HepG2 (cell line): ENCODE results near the gene GALNTL6. TPM values are rescaled to one million over a fixed set of nuclear protein-coding genes. Genes with fewer than 3 reads are reported as not detected.

Experiments used
- ATAC-seq: fragments of 200-7000 bp; cut with Tn5 transposase; 3 replicates; pipeline ENCODE4 v1.9.1; 2020; ENCODE audit warnings: mild to moderate bottlenecking, moderate library complexity
- BruUV-seq: library from RNA; stranded (reverse); fragments of 400-500 nt; replicated peaks from 2 replicates; lab custom pipeline; 2021; lab: Mats Ljungman, UMichigan
- CTCF ChIA-PET: fragments of 300-600 bp; formaldehyde crosslinking; extraction: SDS; loops from one replicate; lab custom pipeline; 2021; ENCODE audit warnings: low total read pairs, inconsistent platforms, low intra/inter-chr PET ratio; lab: Yijun Ruan, JAX
- POLR2A ChIA-PET: fragments of 350-600 bp; sonication (Branson Sonifier 250); formaldehyde crosslinking; loops from one replicate; lab custom pipeline; 2020; ENCODE audit warnings: antibody characterized with exemption, inconsistent platforms; lab: Yijun Ruan, JAX
- DNase-seq: peaks from one replicate; pipeline ENCODE4 v3.0.0-alpha.2; 2015; ENCODE audit warnings: low spot score
- FAIRE-seq: peaks from 3 replicates; lab custom pipeline; 2011; peaks lifted over from hg19 to GRCh38; lab: Jason Lieb, UNC
- H2AFZ ChIP-seq: one replicate; pipeline ENCODE4 v1.6.1; 2011; ENCODE audit warnings: low read length, inconsistent platforms
- H3K27ac ChIP-seq: fragments of 300-600 bp; 3 replicates; pipeline ENCODE4 v1.8.0; 2011; ENCODE audit warnings: mixed run types, mild to moderate bottlenecking, mixed read lengths, low read length, inconsistent platforms; ENCODE audit not compliant: insufficient read depth; ENCODE audit errors: extremely low read length
- H3K27me3 ChIP-seq, 2 experiments: fragments of 200-600 bp in 1 of 2; 2 replicates in 1 of 2; 3 replicates in 1 of 2; pipeline versions ENCODE4 v1.6.0 to v1.8.0; 2011; ENCODE audit warnings: low read length in 2 of 2, mild to moderate bottlenecking in 2 of 2, moderate library complexity in 2 of 2, inconsistent platforms in 1 of 2; ENCODE audit not compliant: insufficient read depth in 2 of 2, control insufficient read depth in 1 of 2
- H3K36me3 ChIP-seq, 2 experiments: fragments of 200-600 bp in 1 of 2; replicated peaks in 1 of 2; 2 replicates in 1 of 2; 3 replicates in 1 of 2; pipeline versions ENCODE4 v1.5.1 to v1.8.0; 2011; ENCODE audit warnings: low read length in 2 of 2, inconsistent platforms in 1 of 2; ENCODE audit not compliant: insufficient read depth in 2 of 2, control insufficient read depth in 1 of 2
- H3K4me1 ChIP-seq: 2 replicates; pipeline ENCODE4 v1.5.1; 2012; ENCODE audit warnings: low read length, inconsistent platforms; ENCODE audit not compliant: insufficient read depth
- H3K4me2 ChIP-seq: 2 replicates; pipeline ENCODE4 v1.6.0; 2011; ENCODE audit warnings: low read depth, low read length, inconsistent platforms
- H3K4me3 ChIP-seq, 3 experiments: fragments of 200-600 bp in 1 of 3; sonication (generic), shearing (Covaris generic) in 1 of 3; replicated peaks in 1 of 3; 2 replicates each; pipeline ENCODE4 v1.5.1; 2011 to 2016; ENCODE audit warnings: low read length in 3 of 3, inconsistent platforms in 2 of 3, low read depth in 2 of 3, mild to moderate bottlenecking in 2 of 3, control low read depth in 1 of 3, mixed read lengths in 1 of 3; ENCODE audit not compliant: insufficient read depth in 1 of 3
- H3K79me2 ChIP-seq: one replicate; pipeline ENCODE4 v1.6.1; 2011; ENCODE audit warnings: low read length, inconsistent platforms; ENCODE audit not compliant: insufficient read depth
- H3K9ac ChIP-seq: 2 replicates; pipeline ENCODE4 v1.6.0; 2011; ENCODE audit warnings: mild to moderate bottlenecking, low read depth, low read length, inconsistent platforms; ENCODE audit not compliant: insufficient read depth
- H3K9me3 ChIP-seq: 2 replicates; pipeline ENCODE4 v1.5.1; 2012; ENCODE audit warnings: mild to moderate bottlenecking, low read length
- H4K20me1 ChIP-seq: 2 replicates; pipeline ENCODE4 v1.6.0; 2011; ENCODE audit warnings: inconsistent platforms, mild to moderate bottlenecking, low read length, moderate library complexity; ENCODE audit not compliant: insufficient read depth
- ATAD3A ChIP-seq: sonication (generic); formaldehyde crosslinking; IDR thresholded peaks from 2 replicates; pipeline ENCODE4 v1.4.0; 2020; ENCODE audit warnings: missing genetic modification reagents
- KMT2A ChIP-seq: sonication (generic); formaldehyde crosslinking; IDR thresholded peaks from 2 replicates; pipeline ENCODE4 v1.4.0; 2020; ENCODE audit warnings: missing genetic modification reagents
- MXD4 ChIP-seq: IDR thresholded peaks from 2 replicates; pipeline ENCODE4 v1.6.1; 2016; ENCODE audit warnings: mild to moderate bottlenecking, missing biosample characterization, missing genetic modification reagents
- NONO ChIP-seq, 2 experiments: fragments of 450-650 bp in 1 of 2; sonication (generic) in 1 of 2; formaldehyde crosslinking in 1 of 2; IDR thresholded peaks in 1 of 2; conservative IDR thresholded peaks in 1 of 2; 2 replicates each; pipeline versions ENCODE4 v1.6.1 to v1.8.0; 2017 to 2022; ENCODE audit warnings: mild to moderate bottlenecking in 1 of 2, missing genetic modification reagents in 1 of 2, moderate library complexity in 1 of 2
- SPEN ChIP-seq: sonication (generic); formaldehyde crosslinking; IDR thresholded peaks from 2 replicates; pipeline ENCODE4 v1.5.1; 2020; ENCODE audit warnings: low read depth, mild to moderate bottlenecking, missing genetic modification reagents
- TCF7 ChIP-seq: sonication (generic); IDR thresholded peaks from 2 replicates; pipeline ENCODE4 v1.6.1; 2016; ENCODE audit warnings: antibody characterized with exemption, low read depth
- TCF7L2 ChIP-seq: IDR thresholded peaks from 2 replicates; pipeline ENCODE4 v1.6.1; 2011; ENCODE audit warnings: mild to moderate bottlenecking, low read depth, low read length, moderate library complexity
- ZBTB21 ChIP-seq: sonication (generic); formaldehyde crosslinking; IDR thresholded peaks from 2 replicates; pipeline ENCODE4 v1.4.0; 2020; ENCODE audit warnings: missing genetic modification reagents
- ZNF274 ChIP-seq: sonication (generic); formaldehyde crosslinking; IDR thresholded peaks from 2 replicates; pipeline ENCODE4 v1.5.1; 2020; ENCODE audit warnings: mild to moderate bottlenecking, missing genetic modification reagents
- ZNF276 ChIP-seq: sonication (generic); formaldehyde crosslinking; IDR thresholded peaks from 2 replicates; pipeline ENCODE4 v1.4.0; 2020; ENCODE audit warnings: mild to moderate bottlenecking, low read depth, missing genetic modification reagents
- ZNF292 ChIP-seq: sonication (generic); formaldehyde crosslinking; IDR thresholded peaks from 2 replicates; pipeline ENCODE4 v1.8.1; 2022; ENCODE audit warnings: mild to moderate bottlenecking, low read depth, missing genetic modification reagents, borderline replicate concordance
- ZNF296 ChIP-seq: sonication (generic); formaldehyde crosslinking; conservative IDR thresholded peaks from 2 replicates; pipeline ENCODE4 v1.5.0; 2020; ENCODE audit warnings: mild to moderate bottlenecking, missing genetic modification reagents
- ZNF33B ChIP-seq: sonication (generic); formaldehyde crosslinking; IDR thresholded peaks from 2 replicates; pipeline ENCODE4 v1.5.1; 2020; ENCODE audit warnings: mild to moderate bottlenecking, missing genetic modification reagents
- WGBS: methylation state at CpG from one replicate; pipeline ENCODE4 v1.1.6; 2017; ENCODE audit warnings: low lambda C conversion rate; 5-methylcytosine and 5-hydroxymethylcytosine counted together
- in situ Hi-C: cut with HindIII; loops from 2 replicates; pipeline ENCODE4 v1.10.0; 2017; ENCODE audit warnings: low pct_unique_long_range_greater_than_20kb; ENCODE audit not compliant: extremely low pct_ligation_motif_present
- intact Hi-C: fragments of 100-400 bp; cut with micrococcal nuclease; formaldehyde crosslinking; loops from one replicate; pipeline ENCODE4 v1.10.0; 2022; ENCODE audit not compliant: unreplicated experiment
- polyA plus RNA-seq, 8 experiments: library from polyadenylated mRNA; depleted of rRNA in 3 of 8; stranded (reverse) in 7 of 8; unstranded in 1 of 8; fragments of >200 nt; fragmentation: Illumina TruSeq in 4 of 8; extraction: Trizol in 4 of 8; gene quantifications; 2 replicates each; pipeline versions ENCODE4 v1.2.1 to v1.2.3, GENCODE V29; 2011 to 2016; ENCODE audit warnings: low read depth in 4 of 8, missing spikeins in 1 of 8, mixed read lengths in 1 of 8; ENCODE audit not compliant: insufficient read depth in 1 of 8
- total RNA-seq, 5 experiments: library from RNA; depleted of rRNA; stranded (reverse); fragments of >200 nt; fragmentation: Illumina TruSeq; extraction: Trizol; gene quantifications; 2 replicates each; pipeline ENCODE4 v1.2.3, GENCODE V29; 2016; ENCODE audit warnings: low read depth in 1 of 5
- TF ChIP-seq, protein P1 (sequence below): sonication (generic); formaldehyde crosslinking; IDR thresholded peaks from 2 replicates; pipeline ENCODE4 v1.9.0; 2021; ENCODE audit warnings: missing genetic modification reagents, borderline replicate concordance
- TF ChIP-seq, protein P2 (sequence below): IDR thresholded peaks from 2 replicates; pipeline ENCODE4 v1.6.1; 2012; ENCODE audit warnings: low read depth, low read length, improper control_type of control experiment

GALNTL6 gene
- total and polyA plus RNA-seq, 2 of the 13 experiments (the other 11 are each of a cell fraction or from before 2014, with no cell fraction given) = not detected

DNA sequence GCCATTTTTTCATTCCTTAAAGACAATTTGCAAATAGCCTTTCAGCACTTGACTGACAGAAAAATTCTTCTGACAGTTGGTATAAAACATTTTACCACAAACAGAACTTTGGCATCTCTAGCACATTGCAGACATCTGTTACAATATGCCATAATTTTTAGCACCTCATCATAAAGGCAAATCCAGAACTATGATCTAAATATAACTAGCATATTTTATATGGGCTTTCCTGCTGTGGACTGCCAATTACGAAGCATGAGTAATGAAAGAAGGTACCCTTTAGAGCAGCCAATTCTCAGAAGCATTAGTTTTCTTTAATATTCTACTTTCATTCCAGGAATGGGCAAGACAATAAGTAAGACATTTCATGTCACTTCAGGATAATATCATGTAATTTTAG lies 708.0 kb downstream of the GALNTL6 start:
- POLR2A ChIA-PET = no interaction called here
- H3K4me1 ChIP-seq = no peaks in the 10 kb centered on the region
- BruUV-seq = no TSS peak
- in situ Hi-C loops = no loop called here
- H3K9me3 ChIP-seq = no peaks in the 10 kb centered on the region
- H3K9ac ChIP-seq = no peak overlapping the region
- FAIRE-seq = no peak
- H3K79me2 ChIP-seq = no peaks in the 10 kb centered on the region
- CTCF ChIA-PET = no interaction called here
- no peak for TF ChIP-seq ZNF274
- TF ChIP-seq ATAD3A (CRISPR knock-in tag) = no peak
- TF ChIP-seq TCF7 = no peak
- TF ChIP-seq KMT2A (CRISPR knock-in tag) = no peak
- TF ChIP-seq, protein P1, sequence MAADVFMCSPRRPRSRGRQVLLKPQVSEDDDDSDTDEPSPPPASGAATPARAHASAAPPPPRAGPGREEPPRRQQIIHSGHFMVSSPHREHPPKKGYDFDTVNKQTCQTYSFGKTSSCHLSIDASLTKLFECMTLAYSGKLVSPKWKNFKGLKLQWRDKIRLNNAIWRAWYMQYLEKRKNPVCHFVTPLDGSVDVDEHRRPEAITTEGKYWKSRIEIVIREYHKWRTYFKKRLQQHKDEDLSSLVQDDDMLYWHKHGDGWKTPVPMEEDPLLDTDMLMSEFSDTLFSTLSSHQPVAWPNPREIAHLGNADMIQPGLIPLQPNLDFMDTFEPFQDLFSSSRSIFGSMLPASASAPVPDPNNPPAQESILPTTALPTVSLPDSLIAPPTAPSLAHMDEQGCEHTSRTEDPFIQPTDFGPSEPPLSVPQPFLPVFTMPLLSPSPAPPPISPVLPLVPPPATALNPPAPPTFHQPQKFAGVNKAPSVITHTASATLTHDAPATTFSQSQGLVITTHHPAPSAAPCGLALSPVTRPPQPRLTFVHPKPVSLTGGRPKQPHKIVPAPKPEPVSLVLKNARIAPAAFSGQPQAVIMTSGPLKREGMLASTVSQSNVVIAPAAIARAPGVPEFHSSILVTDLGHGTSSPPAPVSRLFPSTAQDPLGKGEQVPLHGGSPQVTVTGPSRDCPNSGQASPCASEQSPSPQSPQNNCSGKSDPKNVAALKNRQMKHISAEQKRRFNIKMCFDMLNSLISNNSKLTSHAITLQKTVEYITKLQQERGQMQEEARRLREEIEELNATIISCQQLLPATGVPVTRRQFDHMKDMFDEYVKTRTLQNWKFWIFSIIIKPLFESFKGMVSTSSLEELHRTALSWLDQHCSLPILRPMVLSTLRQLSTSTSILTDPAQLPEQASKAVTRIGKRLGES (CRISPR knock-in tag) = no peak
- TF ChIP-seq MXD4 = no peak
- TF ChIP-seq NONO (IDR thresholded peaks at IDR 0.05) = no peak
- no peak for TF ChIP-seq NONO (CRISPR knock-in tag; conservative IDR thresholded peaks at IDR 0.05)
- no peak for TF ChIP-seq ZNF292 (CRISPR knock-in tag)
- no peak for TF ChIP-seq ZNF33B (CRISPR knock-in tag)
- TF ChIP-seq ZNF276 (CRISPR knock-in tag) = no peak
- no peak for TF ChIP-seq ZNF296
- TF ChIP-seq SPEN = no peak
- no peak for TF ChIP-seq TCF7L2
- TF ChIP-seq, protein P2, sequence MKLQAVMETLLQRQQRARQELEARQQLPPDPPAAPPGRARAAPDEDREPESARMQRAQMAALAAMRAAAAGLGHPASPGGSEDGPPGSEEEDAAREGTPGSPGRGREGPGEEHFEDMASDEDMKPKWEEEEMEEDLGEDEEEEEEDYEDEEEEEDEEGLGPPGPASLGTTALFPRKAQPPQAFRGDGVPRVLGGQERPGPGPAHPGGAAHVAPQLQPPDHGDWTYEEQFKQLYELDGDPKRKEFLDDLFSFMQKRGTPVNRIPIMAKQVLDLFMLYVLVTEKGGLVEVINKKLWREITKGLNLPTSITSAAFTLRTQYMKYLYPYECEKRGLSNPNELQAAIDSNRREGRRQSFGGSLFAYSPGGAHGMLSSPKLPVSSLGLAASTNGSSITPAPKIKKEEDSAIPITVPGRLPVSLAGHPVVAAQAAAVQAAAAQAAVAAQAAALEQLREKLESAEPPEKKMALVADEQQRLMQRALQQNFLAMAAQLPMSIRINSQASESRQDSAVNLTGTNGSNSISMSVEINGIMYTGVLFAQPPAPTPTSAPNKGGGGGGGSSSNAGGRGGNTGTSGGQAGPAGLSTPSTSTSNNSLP = no peak
- no peak for TF ChIP-seq ZBTB21
- no peaks in the 10 kb centered on the region for H4K20me1 ChIP-seq
- no peaks in the 10 kb centered on the region for H3K36me3 ChIP-seq
- H3K27me3 ChIP-seq = no peaks in the 10 kb centered on the region
- ATAC-seq = no peak
- intact Hi-C loops = no loop called here
- no peak overlapping the region for H3K4me2 ChIP-seq
- no peak overlapping the region for H2AFZ ChIP-seq
- no peak for DNase-seq
- no peak overlapping the region for H3K4me3 ChIP-seq
- WGBS = 18% methylated on average over 1 of the region's 1 CpG
- H3K27ac ChIP-seq = no peak overlapping the region
